ENCODE results near the gene MFSD12. TPM values are rescaled to one million over a fixed set of nuclear protein-coding genes. Genes with fewer than 3 reads are reported as not detected.
A peak's percentile ranks its signal among the peaks of the same experiment; 100 is the strongest.

Gene MFSD12
- polyA plus RNA-seq, 1 experiment = 23.7 TPM

DNA sequence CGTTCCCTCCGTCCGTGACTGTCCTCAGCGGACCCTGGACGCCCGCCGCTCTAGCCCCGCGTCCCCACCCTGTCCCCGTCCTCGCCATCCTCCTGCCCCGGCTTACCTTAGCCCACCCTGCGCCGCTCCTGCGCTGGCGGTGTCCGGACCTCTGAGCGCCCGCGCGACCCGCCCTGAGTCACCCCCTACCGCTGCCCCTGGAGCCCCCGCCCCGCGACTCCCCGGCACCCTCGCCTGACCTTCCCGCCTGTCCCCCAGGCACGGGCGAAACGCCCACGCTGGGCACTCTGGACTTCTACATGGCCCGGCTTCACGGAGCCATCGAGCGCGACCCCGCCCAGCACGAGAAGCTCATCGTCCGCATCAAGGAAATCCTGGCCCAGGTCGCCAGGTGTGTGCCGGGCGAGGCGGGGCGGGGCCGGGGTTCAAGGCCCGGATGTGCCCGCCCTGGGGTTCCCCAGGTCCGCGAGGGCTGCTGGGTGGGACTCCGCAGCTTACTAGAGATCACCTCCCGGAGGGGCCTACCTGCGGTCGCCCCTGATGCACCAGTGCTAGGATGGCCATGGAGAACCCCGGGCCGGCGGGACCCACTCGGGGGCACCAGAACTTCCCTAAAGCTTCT is 20.4 kb upstream of the MFSD12 start:
- H3K4me3 ChIP-seq (ENCODE audit: low read depth, low read length) = no peak overlapping the region
- POLR2A ChIA-PET = no interaction called here
- no peak for DNase-seq (ENCODE audit: low read depth, low spot score)
- no peak overlapping the region for H3K27ac ChIP-seq (ENCODE audit: low read depth, low read length)
- no peaks in the 10 kb centered on the region for H3K27me3 ChIP-seq (ENCODE audit: control insufficient read depth, insufficient read depth, low read length)
- no peaks in the 10 kb centered on the region; the same call in 1 of the 2 replicates for H3K9me3 ChIP-seq (ENCODE audit: control insufficient read depth, insufficient read depth, low read length)
- CTCF ChIA-PET = no interaction called here
- TF ChIP-seq, protein P1, sequence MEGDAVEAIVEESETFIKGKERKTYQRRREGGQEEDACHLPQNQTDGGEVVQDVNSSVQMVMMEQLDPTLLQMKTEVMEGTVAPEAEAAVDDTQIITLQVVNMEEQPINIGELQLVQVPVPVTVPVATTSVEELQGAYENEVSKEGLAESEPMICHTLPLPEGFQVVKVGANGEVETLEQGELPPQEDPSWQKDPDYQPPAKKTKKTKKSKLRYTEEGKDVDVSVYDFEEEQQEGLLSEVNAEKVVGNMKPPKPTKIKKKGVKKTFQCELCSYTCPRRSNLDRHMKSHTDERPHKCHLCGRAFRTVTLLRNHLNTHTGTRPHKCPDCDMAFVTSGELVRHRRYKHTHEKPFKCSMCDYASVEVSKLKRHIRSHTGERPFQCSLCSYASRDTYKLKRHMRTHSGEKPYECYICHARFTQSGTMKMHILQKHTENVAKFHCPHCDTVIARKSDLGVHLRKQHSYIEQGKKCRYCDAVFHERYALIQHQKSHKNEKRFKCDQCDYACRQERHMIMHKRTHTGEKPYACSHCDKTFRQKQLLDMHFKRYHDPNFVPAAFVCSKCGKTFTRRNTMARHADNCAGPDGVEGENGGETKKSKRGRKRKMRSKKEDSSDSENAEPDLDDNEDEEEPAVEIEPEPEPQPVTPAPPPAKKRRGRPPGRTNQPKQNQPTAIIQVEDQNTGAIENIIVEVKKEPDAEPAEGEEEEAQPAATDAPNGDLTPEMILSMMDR (IDR thresholded peaks at IDR 0.05; ENCODE audit: low read depth, low read length) = no peak

DNA sequence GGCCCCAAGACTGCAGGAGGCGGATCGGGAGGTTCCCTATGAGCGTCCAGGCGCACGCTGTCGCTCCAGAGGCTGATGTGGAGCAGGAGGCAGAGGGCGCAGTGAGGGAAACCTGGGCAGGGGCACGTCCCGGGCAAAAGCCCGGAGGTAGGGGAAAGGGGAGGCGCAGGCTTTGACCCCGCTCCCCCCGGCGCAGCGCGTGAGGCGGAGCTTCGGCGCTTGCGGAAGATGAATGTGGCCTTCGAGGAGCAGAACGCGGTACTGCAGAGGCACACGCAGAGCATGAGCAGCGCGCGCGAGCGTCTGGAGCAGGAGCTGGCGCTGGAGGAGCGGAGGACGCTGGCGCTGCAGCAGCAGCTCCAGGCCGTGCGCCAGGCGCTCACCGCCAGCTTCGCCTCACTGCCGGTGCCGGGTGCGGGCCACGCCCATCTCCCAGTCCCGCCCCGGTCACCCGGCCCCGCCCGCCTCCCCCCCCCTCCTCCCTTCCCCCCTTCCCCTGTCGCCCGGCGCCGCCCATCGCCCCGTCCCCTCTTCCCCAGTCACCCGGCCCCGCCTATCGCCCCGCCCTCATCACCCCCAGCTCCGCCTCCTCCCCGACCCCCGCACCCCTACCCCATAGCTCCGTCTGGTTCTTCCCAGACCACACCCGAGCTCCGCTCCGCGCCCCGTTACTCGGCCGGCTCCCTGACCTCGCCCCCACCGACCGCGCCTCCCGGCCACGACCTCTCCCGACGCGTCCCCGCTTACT is 19.5 kb upstream of the MFSD12 start:
- DNase-seq (ENCODE audit: low read depth, low spot score) = no peak
- TF ChIP-seq, protein P1 (IDR thresholded peaks at IDR 0.05; ENCODE audit: low read depth, low read length) = no peak
- H3K27me3 ChIP-seq (ENCODE audit: control insufficient read depth, insufficient read depth, low read length) = no peaks in the 10 kb centered on the region
- POLR2A ChIA-PET = no interaction called here
- CTCF ChIA-PET = interaction anchor here (0.6 kb wide), 1 partner anchor 691 kb away, joined by 3 read pairs; no protein-coding TSS in a partner anchor
- no peaks in the 10 kb centered on the region; the same call in 1 of the 2 replicates for H3K9me3 ChIP-seq (ENCODE audit: control insufficient read depth, insufficient read depth, low read length)
- peak overlapping the region; percentile 17; the same call in 1 of the 2 replicates for H3K4me3 ChIP-seq (ENCODE audit: low read depth, low read length)
- no peak overlapping the region for H3K27ac ChIP-seq (ENCODE audit: low read depth, low read length)

DNA sequence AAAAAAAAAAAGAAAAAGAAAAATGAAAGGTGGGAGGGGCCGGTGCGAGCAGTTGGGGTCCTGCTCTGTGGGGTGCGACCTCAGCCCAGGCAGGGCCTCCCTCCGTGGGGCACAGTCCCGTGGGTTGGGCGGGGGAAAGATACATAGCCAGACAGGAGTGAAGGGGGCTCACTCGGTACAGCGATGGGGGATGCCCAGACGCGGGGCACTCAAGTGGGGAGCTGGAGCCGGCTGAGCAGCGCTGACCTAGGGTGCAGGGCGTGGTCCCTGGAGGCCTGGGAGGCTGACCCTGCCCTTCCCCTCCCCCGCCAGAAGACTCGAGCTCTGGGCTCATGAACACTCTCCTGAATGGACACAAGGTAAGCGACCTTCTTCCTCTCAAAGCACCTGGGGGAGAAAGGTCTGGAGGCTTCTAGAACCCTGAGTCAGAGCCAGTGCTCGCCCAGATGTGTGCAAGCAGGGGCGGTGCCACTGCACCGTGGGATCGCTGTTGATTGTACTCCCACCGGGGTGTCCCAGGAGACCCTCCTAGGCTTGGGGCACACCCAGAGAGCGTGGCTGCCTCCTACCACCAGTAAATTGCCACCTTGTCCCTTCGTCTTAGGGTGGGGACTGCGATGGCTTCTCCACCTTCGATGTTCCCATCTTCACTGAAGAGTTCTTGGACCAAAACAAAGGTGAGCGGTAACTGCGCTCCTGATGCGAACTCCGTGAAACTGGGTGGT is 18.7 kb upstream of the MFSD12 start:
- H3K27me3 ChIP-seq (ENCODE audit: control insufficient read depth, insufficient read depth, low read length) = no peaks in the 10 kb centered on the region
- CTCF ChIA-PET = interaction anchor here (0.6 kb wide), 1 partner anchor 691 kb away, joined by 3 read pairs; no protein-coding TSS in a partner anchor
- H3K9me3 ChIP-seq (ENCODE audit: control insufficient read depth, insufficient read depth, low read length) = no peaks in the 10 kb centered on the region; the same call in 1 of the 2 replicates
- no peak overlapping the region for H3K27ac ChIP-seq (ENCODE audit: low read depth, low read length)
- H3K4me3 ChIP-seq (ENCODE audit: low read depth, low read length) = no peak overlapping the region; the same call in 1 of the 2 replicates
- TF ChIP-seq, protein P1 (IDR thresholded peaks at IDR 0.05; ENCODE audit: low read depth, low read length) = no peak
- DNase-seq (ENCODE audit: low read depth, low spot score) = no peak
- POLR2A ChIA-PET = no interaction called here

DNA sequence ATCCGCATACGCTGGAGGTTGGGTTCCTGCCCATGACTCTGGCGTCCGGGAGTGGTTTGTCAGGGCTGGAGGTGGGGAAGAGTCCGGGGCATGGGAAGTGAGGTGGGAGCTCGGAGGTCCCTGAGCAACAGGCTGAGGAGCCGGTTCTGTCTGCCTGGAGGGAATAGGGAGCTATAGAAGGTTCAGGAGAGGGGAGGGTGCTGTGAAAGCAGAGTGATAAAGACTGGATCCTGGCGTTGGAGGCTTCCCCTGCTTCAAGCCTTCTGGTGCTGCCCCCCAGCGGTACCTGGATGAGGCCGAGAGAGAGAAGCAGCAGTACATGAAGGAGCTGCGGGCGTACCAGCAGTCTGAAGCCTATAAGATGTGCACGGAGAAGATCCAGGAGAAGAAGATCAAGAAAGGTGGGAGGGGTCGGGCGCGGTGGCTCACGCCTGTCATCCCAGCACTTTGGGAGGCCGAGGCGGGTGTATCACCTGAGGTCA is 17.9 kb upstream of the MFSD12 start:
- CTCF ChIA-PET = no interaction called here
- H3K9me3 ChIP-seq (ENCODE audit: control insufficient read depth, insufficient read depth, low read length) = no peaks in the 10 kb centered on the region; the same call in 1 of the 2 replicates
- H3K27me3 ChIP-seq (ENCODE audit: control insufficient read depth, insufficient read depth, low read length) = no peaks in the 10 kb centered on the region
- TF ChIP-seq, protein P1 (IDR thresholded peaks at IDR 0.05; ENCODE audit: low read depth, low read length) = peak; percentile 27; the same call in 1 of the 2 replicates
- POLR2A ChIA-PET = no interaction called here
- no peak overlapping the region for H3K4me3 ChIP-seq (ENCODE audit: low read depth, low read length)
- DNase-seq (ENCODE audit: low read depth, low spot score) = no peak
- no peak overlapping the region for H3K27ac ChIP-seq (ENCODE audit: low read depth, low read length)

Measured in AG04450 (cell line).